Esophagus muscularis mucosa (tissue), 4 donors: ENCODE measurements around the gene ANKRD44. TPM values are rescaled to one million over a fixed set of nuclear protein-coding genes. Genes with fewer than 3 reads are reported as not detected.

Experiments used
- DNase-seq: peaks from one replicate; pipeline ENCODE4 v3.0.0-alpha.2; 2017; ENCODE audit errors: extremely low spot score
- H3K27ac ChIP-seq, 4 donors: fragments of 200-600 bp; sonication (generic); replicated peaks in 1 of 4; 1 replicate in 3 of 4; 2 replicates in 1 of 4; pipeline ENCODE4 v1.5.1; 2016 to 2019; ENCODE audit warnings: mild to moderate bottlenecking in 1 of 4
- H3K27me3 ChIP-seq, 4 donors: fragments of 200-600 bp; sonication (generic); one replicate each; pipeline versions ENCODE4 v1.5.1 to v1.6.0; 2016 to 2019
- H3K36me3 ChIP-seq, 4 donors: fragments of 200-600 bp; sonication (generic); one replicate each; pipeline ENCODE4 v1.5.1; 2016 to 2019
- H3K4me1 ChIP-seq, 4 donors: fragments of 200-600 bp; sonication (generic); one replicate each; pipeline ENCODE4 v1.5.1; 2016 to 2019
- H3K4me3 ChIP-seq, 4 donors: fragments of 200-600 bp; sonication (generic); 1 replicate in 2 of 4; 2 replicates in 2 of 4; pipeline ENCODE4 v1.5.1; 2016 to 2019; ENCODE audit warnings: mild to moderate bottlenecking in 4 of 4, moderate library complexity in 1 of 4
- H3K9me3 ChIP-seq, 4 donors: fragments of 200-600 bp; sonication (generic); 1 replicate in 3 of 4; 2 replicates in 1 of 4; pipeline ENCODE4 v1.5.1; 2016 to 2019
- EP300 ChIP-seq: sonication (generic); formaldehyde crosslinking; IDR thresholded peaks from one replicate; pipeline ENCODE4 v1.6.1; 2017; ENCODE audit warnings: antibody characterized with exemption
- POLR2A ChIP-seq: fragments of 450-650 bp; IDR thresholded peaks from one replicate; pipeline ENCODE4 v1.6.1; 2017; ENCODE audit warnings: antibody characterized with exemption, moderate library complexity, mild to moderate bottlenecking, low read depth
- POLR2AphosphoS5 ChIP-seq, 2 donors: sonication (generic); formaldehyde crosslinking; IDR thresholded peaks; one replicate each; pipeline ENCODE4 v1.6.1; 2017; ENCODE audit warnings: antibody characterized with exemption in 2 of 2
- WGBS: methylation state at CpG from one replicate; pipeline ENCODE4 v1.1.5; 2018; 5-methylcytosine and 5-hydroxymethylcytosine counted together
- intact Hi-C: fragments of 100-400 bp; cut with DNase I; formaldehyde crosslinking; loops from one replicate; pipeline ENCODE4 v1.15.1; 2023
- total RNA-seq, 4 donors: library from RNA; depleted of rRNA; stranded (reverse); fragments of >200 nt; gene quantifications; one replicate each; pipeline versions ENCODE4 v1.1.0 to v1.2.1, GENCODE V29; 2016
- TF ChIP-seq, protein P1 (sequence below), 3 experiments: fragments of 200-600 bp in 2 of 3; fragments of 450-650 bp in 1 of 3; sonication (generic) in 2 of 3; IDR thresholded peaks; one replicate each; pipeline ENCODE4 v1.5.1; 2017 to 2019; ENCODE audit warnings: antibody characterized with exemption in 3 of 3, mild to moderate bottlenecking in 2 of 3, moderate library complexity in 1 of 3

Gene ANKRD44
- total RNA-seq, 4 donors from 2014 or later: 41.4 to 76.6 (median 48.1) TPM

DNA sequence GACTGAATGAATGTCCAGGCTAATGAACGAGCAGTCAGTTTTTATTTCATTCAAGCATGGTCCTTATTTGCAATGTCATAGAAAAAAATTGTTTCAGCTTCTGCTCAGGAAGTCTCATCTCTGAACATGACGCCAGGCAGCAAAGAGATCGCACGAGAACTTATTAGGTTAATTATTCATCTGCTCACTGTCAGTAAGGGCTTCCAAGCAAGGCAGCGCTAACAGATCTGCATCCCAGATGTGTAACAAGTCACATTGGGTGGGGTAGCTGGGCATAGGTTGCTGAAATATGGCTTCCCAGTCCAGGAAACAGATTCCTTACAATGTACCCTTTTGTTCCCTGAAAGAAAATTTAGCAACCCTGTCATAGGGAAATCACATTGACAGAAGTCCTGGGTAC, 63.5 kb downstream of the ANKRD44 start:
- Histone ChIP-seq H3K36me3 (no peaks in the 10 kb centered on the region), H3K4me3 (no peak overlapping the region), H3K4me1 (peaks cover 0 to 21% (median 12%) of the 10 kb centered on the region in 4 donors), H3K9me3 (no peaks in the 10 kb centered on the region), H3K27me3 (no peaks in the 10 kb centered on the region), H3K27ac (no peak overlapping the region)
- no peak for TF ChIP-seq EP300
- no peak for TF ChIP-seq POLR2AphosphoS5 (IDR thresholded peaks at IDR 0.05)
- no peak for TF ChIP-seq POLR2A
- TF ChIP-seq, protein P1, sequence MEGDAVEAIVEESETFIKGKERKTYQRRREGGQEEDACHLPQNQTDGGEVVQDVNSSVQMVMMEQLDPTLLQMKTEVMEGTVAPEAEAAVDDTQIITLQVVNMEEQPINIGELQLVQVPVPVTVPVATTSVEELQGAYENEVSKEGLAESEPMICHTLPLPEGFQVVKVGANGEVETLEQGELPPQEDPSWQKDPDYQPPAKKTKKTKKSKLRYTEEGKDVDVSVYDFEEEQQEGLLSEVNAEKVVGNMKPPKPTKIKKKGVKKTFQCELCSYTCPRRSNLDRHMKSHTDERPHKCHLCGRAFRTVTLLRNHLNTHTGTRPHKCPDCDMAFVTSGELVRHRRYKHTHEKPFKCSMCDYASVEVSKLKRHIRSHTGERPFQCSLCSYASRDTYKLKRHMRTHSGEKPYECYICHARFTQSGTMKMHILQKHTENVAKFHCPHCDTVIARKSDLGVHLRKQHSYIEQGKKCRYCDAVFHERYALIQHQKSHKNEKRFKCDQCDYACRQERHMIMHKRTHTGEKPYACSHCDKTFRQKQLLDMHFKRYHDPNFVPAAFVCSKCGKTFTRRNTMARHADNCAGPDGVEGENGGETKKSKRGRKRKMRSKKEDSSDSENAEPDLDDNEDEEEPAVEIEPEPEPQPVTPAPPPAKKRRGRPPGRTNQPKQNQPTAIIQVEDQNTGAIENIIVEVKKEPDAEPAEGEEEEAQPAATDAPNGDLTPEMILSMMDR (IDR thresholded peaks at IDR 0.05): no peak
- intact Hi-C loops: no loop called here
- WGBS: 89% methylated on average over 5 of the region's 5 CpGs
- peak; percentile 68 for DNase-seq

DNA sequence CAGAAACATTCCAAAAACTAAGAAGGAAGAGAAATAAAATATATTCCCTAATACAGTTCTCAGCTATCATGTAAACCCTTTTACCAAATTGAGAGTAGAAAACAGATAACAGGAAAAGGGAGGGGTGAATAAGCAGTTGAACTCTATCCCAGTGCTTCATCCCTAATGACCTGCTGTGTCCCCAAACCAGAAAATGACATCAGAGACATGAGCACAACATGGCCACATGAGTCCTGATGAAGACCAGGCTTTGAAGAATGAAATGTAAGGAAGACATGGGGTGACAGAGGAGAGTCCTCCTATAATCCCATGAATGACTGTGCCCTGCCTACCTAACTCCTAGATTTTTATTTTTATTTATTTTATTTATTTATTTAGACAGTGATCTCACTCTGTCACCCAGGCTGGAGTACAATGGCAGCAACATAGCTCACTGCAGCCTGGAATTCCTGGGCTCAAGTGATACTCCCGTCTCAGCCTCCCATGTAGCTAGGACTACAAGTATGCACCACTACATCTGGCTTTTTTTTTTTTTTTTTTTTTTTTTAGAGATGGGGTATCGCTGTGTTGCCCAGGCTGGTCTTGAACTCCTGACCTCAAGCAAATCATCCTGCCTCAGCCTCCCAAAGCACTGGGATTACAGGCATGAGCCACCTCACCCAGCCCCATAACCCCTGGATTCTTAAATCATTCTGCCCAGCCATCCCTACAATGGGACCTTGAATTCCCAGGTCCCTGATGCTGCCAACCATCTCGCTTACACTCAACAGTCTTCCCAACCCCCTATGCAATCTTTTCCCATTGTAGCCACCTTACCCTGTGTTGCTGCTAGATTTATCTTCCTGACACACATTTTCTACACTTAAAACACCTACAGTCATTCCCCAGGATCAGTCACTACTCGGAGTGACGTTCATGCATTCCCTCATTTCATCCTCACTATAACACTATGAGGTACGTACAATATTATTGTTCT, 64.5 kb downstream of the ANKRD44 start:
- H3K27ac ChIP-seq: no peak overlapping the region
- DNase-seq: peak; percentile 55
- no peaks in the 10 kb centered on the region for H3K36me3 ChIP-seq
- peaks cover 0 to 15% (median 10%) of the 10 kb centered on the region in 4 donors for H3K4me1 ChIP-seq
- H3K9me3 ChIP-seq: no peaks in the 10 kb centered on the region
- 98% methylated on average over 6 of the region's 6 CpGs for WGBS
- no peak overlapping the region for H3K4me3 ChIP-seq
- no peaks in the 10 kb centered on the region for H3K27me3 ChIP-seq
- intact Hi-C loops: no loop called here
- no peak for TF ChIP-seq EP300
- TF ChIP-seq, protein P1 (IDR thresholded peaks at IDR 0.05): no peak

DNA sequence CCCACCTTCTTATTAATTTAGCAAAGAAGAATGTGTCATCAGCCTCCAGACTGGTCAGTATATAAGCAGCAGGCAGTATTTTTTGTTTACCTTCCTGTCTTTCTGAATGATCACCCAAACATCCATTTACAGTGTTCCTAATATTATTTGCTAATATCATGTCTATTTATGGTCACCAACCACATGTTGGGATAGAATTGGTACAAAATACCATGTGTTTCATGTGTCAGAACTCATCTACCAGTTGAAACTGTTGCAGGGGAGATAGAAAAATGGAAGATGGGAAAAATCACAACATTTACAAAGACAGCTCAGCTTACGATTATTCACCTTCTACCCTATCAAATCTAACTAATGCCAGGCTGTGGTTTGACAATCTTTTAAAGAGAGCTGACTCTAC, 66.2 kb downstream of the ANKRD44 start:
- WGBS: 97% methylated on average over 1 of the region's 1 CpG
- intact Hi-C loops: no loop called here
- no peaks in the 10 kb centered on the region for H3K36me3 ChIP-seq
- no peak overlapping the region for H3K27ac ChIP-seq
- no peaks in the 10 kb centered on the region for H3K9me3 ChIP-seq
- H3K4me3 ChIP-seq: no peak overlapping the region
- no peak for DNase-seq
- H3K27me3 ChIP-seq: no peaks in the 10 kb centered on the region
- TF ChIP-seq EP300: no peak
- TF ChIP-seq POLR2AphosphoS5 (IDR thresholded peaks at IDR 0.05): no peak
- TF ChIP-seq, protein P1 (IDR thresholded peaks at IDR 0.05): no peak
- TF ChIP-seq POLR2A: no peak
- peaks cover 0 to 22% (median 19%) of the 10 kb centered on the region in 4 donors for H3K4me1 ChIP-seq

DNA sequence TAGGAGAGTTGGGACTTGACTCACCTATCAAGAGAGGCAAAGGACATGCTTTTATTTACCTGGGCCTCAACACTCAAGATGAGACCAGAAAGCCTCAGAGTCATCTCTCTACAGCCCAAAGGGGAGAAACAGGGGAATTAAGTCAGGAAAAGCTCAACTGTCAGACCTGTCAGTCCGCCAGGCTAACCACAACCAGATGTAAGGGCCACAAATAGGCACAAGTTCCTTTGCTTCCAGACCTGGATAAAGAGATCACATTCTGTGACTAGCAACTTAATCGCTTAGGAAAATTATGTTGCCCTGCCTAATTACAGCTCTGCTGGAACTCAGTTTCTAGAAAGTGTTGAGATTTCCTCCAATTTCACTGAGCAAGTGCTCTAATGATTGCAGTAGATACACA, 67.9 kb downstream of the ANKRD44 start:
- no peak overlapping the region for H3K4me3 ChIP-seq
- TF ChIP-seq POLR2AphosphoS5 (IDR thresholded peaks at IDR 0.05) (no peak), POLR2A (no peak), EP300 (no peak)
- TF ChIP-seq, protein P1 (IDR thresholded peaks at IDR 0.05): no peak
- H3K9me3 ChIP-seq: no peaks in the 10 kb centered on the region
- intact Hi-C loops: no loop called here
- no peaks in the 10 kb centered on the region for H3K36me3 ChIP-seq
- no peak for DNase-seq
- H3K4me1 ChIP-seq: peaks cover 0 to 28% (median 26%) of the 10 kb centered on the region in 4 donors
- H3K27me3 ChIP-seq: no peaks in the 10 kb centered on the region
- no peak overlapping the region for H3K27ac ChIP-seq
- 97% methylated on average over 2 of the region's 2 CpGs for WGBS
